ENCODE data around the gene UACA.
"Not testable (repeated sequence)": the region's sequence is repeated elsewhere in the genome, so short reads cannot be mapped to it uniquely, and the experiment has no call there.

Gene UACA

DNA sequence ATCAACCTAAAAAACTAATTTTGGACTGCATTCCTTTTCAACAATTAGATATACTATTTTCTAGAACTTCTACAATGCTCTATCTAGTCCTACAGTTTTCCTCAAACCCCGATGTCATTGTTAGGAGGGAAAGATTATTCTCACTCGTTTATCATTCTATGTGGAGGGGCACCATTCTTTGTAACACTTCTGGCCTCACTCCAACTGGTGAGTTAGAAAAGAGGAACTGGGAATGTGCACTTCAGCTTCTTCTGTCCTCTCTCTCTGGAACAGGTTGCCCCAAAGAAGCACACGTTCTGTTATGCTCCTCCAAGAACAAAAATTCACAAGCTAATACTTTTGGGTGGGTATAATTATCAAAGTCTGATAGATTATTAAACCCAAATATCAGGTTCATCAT lies 137.9 kb downstream of the UACA start:
- no CpG with 5 or more reads among the region's 3 CpGs for WGBS, 2 experiments (ENCODE audit: insufficient coverage in 2 of 2)
- H3K4me1 ChIP-seq (ENCODE audit: control insufficient read depth, insufficient read depth, low read length, poor library complexity, severe bottlenecking): no peaks in the 10 kb centered on the region
- H3K4me3 ChIP-seq (ENCODE audit: extremely low read depth, insufficient read depth, low read length, poor library complexity, severe bottlenecking): no peak overlapping the region
- H3K9me3 ChIP-seq (ENCODE audit: control insufficient read depth, low read length): peaks cover 3% of the 10 kb centered on the region
- H3K27ac ChIP-seq (ENCODE audit: low read depth, low read length, severe bottlenecking): no peak overlapping the region
- H3K36me3 ChIP-seq (ENCODE audit: control insufficient read depth, insufficient read depth, low read length): no peaks in the 10 kb centered on the region

DNA sequence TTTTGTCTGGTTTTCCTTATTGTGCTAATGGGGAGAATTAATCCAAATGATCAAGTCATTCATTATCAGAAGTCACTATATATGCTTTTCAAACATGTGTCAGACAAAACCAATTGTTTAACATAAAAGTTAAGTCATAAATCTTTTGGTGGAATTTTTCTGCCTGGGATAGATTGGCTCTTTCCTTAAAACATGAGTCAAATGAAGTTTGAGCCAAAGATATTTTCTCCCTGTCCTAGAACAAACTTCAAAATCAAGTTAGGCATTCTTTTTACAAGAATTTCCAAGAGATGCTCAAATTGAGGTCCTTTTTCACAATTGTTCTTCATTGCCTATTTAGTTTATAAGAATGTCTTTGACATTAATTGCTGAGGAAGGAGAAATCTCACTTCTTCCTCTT lies 138.3 kb downstream of the UACA start:
- no peaks in the 10 kb centered on the region for H3K4me1 ChIP-seq (ENCODE audit: control insufficient read depth, insufficient read depth, low read length, poor library complexity, severe bottlenecking)

DNA sequence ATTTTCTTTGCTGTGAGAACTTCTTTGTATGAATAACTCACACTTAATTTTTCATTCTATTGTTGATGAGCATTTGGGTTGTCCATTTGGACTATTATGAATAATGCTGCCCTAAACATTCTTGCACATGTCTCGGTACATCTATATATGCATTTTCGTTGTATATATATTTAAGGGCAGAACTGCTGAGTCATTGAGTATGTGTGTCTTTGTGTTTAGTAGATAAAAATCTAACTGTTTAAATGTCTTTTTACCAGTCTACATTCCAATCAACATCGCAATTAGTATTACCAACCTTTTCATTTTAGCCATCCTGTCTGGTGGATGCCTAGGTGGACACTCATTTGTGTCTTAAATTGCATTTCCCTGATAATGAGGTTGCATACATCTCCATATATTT lies 144.4 kb downstream of the UACA start:
- H3K9me3 ChIP-seq (ENCODE audit: control insufficient read depth, low read length): peaks cover 3% of the 10 kb centered on the region
- no CpG with 5 or more reads among the region's 3 CpGs for WGBS, 2 experiments (ENCODE audit: insufficient coverage in 2 of 2)

More for the DNA sequence above, 138.3 kb downstream of the UACA start:
- Histone ChIP-seq H3K36me3 (ENCODE audit: control insufficient read depth, insufficient read depth, low read length) (no peaks in the 10 kb centered on the region), H3K27ac (ENCODE audit: low read depth, low read length, severe bottlenecking) (no peak overlapping the region), H3K9me3 (ENCODE audit: control insufficient read depth, low read length) (peaks cover 3% of the 10 kb centered on the region), H3K4me3 (ENCODE audit: extremely low read depth, insufficient read depth, low read length, poor library complexity, severe bottlenecking) (no peak overlapping the region)

DNA sequence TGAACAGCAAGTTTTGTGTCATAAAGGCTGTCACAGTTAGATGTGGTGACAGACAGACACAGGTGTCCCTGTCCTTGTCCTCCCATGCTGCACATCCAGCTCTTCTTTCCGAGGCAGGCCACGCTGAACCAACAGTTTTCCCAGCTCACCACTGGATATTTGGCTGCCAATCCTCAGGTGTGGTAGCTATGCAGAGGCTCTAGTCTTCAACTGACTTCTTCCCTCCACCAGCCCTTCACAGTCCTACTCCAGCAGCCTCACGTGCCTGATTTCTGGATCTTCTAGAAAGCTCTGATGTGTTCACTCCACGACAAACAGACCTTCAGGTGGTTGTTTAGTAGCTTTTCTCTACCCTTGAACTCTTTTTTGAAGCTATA lies 145.5 kb downstream of the UACA start:
- WGBS, 2 experiments (ENCODE audit: insufficient coverage in 2 of 2): 95 to 100% methylated on average over 2 to 3 of the region's 4 CpGs
- Histone ChIP-seq H3K4me3 (ENCODE audit: extremely low read depth, insufficient read depth, low read length, poor library complexity, severe bottlenecking) (no peak overlapping the region), H3K27ac (ENCODE audit: low read depth, low read length, severe bottlenecking) (peak overlapping the region; percentile 85), H3K9me3 (ENCODE audit: control insufficient read depth, low read length) (peaks cover 3% of the 10 kb centered on the region), H3K36me3 (ENCODE audit: control insufficient read depth, insufficient read depth, low read length) (no peaks in the 10 kb centered on the region), H3K4me1 (ENCODE audit: control insufficient read depth, insufficient read depth, low read length, poor library complexity, severe bottlenecking) (peaks cover 5% of the 10 kb centered on the region)

More for the DNA sequence above, 144.4 kb downstream of the UACA start:
- no peak overlapping the region for H3K27ac ChIP-seq (ENCODE audit: low read depth, low read length, severe bottlenecking)
- peaks cover 5% of the 10 kb centered on the region for H3K4me1 ChIP-seq (ENCODE audit: control insufficient read depth, insufficient read depth, low read length, poor library complexity, severe bottlenecking)
- no peaks in the 10 kb centered on the region for H3K36me3 ChIP-seq (ENCODE audit: control insufficient read depth, insufficient read depth, low read length)
- no peak overlapping the region for H3K4me3 ChIP-seq (ENCODE audit: extremely low read depth, insufficient read depth, low read length, poor library complexity, severe bottlenecking)

DNA sequence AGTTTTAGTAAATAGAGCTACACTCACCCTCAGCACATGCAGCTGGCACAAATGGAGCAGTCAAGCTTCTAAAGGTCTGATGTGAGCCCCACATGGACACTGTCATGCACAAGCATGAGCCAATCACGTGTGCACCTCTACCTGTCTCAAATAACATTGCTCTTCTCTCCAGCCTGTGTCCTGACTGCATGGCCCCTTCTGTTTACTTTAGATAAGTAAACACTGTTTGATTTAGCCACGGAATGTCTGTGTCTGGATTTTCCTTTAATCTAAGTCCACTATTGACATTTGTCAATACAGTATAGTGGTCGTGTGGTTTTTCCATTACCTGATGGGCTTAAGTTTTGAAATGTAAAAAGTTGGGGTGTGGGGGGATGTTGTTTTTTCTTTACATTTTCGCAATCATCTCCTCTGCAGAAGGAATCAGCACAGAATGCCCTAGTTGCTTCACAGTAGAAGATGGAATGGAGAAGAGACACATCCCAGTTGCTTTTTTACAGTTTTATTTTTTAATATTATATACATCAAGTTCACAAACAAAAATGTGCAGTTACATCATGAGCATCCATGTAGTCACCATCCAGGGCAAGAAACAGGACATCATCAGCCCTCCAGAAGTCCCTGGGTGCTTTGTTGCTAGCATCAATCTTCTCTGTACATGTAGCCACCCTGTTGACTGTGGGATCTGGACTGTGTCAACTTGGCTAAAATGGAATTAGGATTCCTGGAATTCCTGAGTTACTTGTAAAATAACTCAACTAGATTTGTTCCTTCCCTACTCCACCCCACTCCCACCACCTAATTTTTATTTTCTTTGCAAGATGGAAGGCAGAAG lies 146.1 kb downstream of the UACA start:
- Histone ChIP-seq H3K9me3 (ENCODE audit: control insufficient read depth, low read length) (peaks cover 3% of the 10 kb centered on the region), H3K36me3 (ENCODE audit: control insufficient read depth, insufficient read depth, low read length) (no peaks in the 10 kb centered on the region), H3K27ac (ENCODE audit: low read depth, low read length, severe bottlenecking) (peak overlapping the region; percentile 85), H3K4me1 (ENCODE audit: control insufficient read depth, insufficient read depth, low read length, poor library complexity, severe bottlenecking) (peaks cover 5% of the 10 kb centered on the region), H3K4me3 (ENCODE audit: extremely low read depth, insufficient read depth, low read length, poor library complexity, severe bottlenecking) (no peak overlapping the region)
- 60 to 100% methylated on average over 1 to 2 of the region's 4 CpGs for WGBS, 2 experiments (ENCODE audit: insufficient coverage in 2 of 2)

DNA sequence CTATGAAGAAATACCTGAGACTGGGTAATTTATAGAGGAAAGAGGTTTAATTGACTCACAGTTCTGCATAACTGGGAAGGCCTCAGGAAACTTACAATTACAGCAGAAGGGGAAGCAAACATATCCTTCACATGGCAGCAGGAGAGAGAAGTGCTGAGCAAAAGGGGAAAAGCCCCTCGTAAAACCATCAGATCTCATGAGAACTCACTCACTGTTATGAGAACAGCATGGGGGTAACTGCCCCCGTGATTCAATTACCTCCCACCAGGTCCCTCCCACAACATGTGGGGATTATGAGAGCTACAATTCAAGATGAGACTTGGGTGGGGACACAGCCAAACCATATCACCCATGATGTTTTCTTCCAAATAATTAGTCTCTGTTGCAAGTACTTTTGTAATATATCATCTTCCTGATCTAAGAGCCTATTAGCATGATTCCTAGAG lies 147.0 kb downstream of the UACA start:
- no CpG with 5 or more reads among the region's 2 CpGs for WGBS, 2 experiments (ENCODE audit: insufficient coverage in 2 of 2)
- not testable (repeated sequence) for H3K4me1 ChIP-seq (ENCODE audit: control insufficient read depth, insufficient read depth, low read length, poor library complexity, severe bottlenecking); H3K4me3 ChIP-seq (ENCODE audit: extremely low read depth, insufficient read depth, low read length, poor library complexity, severe bottlenecking); H3K9me3 ChIP-seq (ENCODE audit: control insufficient read depth, low read length); H3K27ac ChIP-seq (ENCODE audit: low read depth, low read length, severe bottlenecking); H3K36me3 ChIP-seq (ENCODE audit: control insufficient read depth, insufficient read depth, low read length)

DNA sequence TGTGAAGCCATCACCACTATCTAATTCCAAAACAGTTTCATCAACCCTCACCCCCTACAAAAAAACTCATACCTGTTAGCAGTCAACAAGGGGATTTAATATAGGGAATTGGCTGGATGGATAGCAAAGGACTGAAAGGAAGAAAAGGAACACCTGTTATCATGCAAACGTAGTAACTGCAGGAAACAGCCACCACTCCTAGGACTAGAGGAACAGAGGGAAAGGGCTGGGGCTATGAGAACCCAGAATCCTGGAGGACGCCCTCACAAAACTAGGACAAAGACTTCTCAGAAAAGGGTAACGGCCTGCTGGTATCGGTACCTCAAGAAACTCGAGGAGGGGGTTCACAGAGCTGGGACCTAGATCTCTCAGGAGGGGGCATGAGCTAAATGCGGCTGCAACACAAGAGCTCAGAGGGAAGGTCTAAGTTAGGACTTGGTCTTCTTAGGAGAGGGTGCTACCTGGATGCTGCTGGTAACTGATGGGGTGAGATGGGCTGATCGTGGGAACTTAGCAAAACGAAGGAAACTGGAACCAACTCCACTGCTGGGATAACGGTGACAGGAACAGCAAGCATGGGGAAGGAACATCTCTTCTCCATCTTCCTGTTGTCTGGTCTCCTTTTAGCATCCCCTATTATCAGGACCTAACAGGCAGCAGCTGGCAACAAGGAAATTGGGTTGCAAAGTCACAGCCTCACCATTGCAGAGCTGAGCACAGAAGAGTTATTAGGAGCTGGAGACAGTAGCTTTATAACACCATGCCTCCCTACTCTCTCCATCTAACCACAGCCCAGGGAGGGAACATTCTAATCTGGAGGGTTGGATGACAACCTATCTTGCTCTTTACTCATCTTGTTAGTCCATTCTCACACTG lies 147.7 kb downstream of the UACA start:
- Histone ChIP-seq H3K9me3 (ENCODE audit: control insufficient read depth, low read length) (no peaks in the 10 kb centered on the region), H3K4me3 (ENCODE audit: extremely low read depth, insufficient read depth, low read length, poor library complexity, severe bottlenecking) (no peak overlapping the region), H3K27ac (ENCODE audit: low read depth, low read length, severe bottlenecking) (no peak overlapping the region), H3K4me1 (ENCODE audit: control insufficient read depth, insufficient read depth, low read length, poor library complexity, severe bottlenecking) (peaks cover 5% of the 10 kb centered on the region), H3K36me3 (ENCODE audit: control insufficient read depth, insufficient read depth, low read length) (no peaks in the 10 kb centered on the region)
- WGBS, 2 experiments (ENCODE audit: insufficient coverage in 2 of 2): 81 to 88% methylated on average over 9 of the region's 9 CpGs

DNA sequence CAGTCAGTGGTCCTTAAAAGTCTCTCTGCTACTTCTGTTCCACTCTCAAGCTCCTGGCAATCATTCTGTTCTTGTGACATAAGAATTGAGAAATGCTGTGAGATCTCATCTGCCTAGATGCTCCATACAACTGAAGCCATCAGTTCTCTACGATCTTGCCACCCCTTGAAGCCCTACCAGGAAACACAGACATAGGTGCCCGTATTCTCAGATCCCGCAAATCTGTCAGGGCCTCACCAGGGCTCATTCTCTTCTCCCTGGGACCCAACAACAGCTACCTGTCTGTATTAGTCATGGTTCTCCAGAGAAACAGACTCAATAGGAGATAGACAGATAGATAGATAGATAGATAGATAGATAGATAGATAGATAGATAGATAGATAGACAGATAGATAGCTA lies 149.1 kb downstream of the UACA start:
- Histone ChIP-seq H3K4me1 (ENCODE audit: control insufficient read depth, insufficient read depth, low read length, poor library complexity, severe bottlenecking) (peaks cover 5% of the 10 kb centered on the region), H3K9me3 (ENCODE audit: control insufficient read depth, low read length) (no peaks in the 10 kb centered on the region), H3K27ac (ENCODE audit: low read depth, low read length, severe bottlenecking) (no peak overlapping the region), H3K4me3 (ENCODE audit: extremely low read depth, insufficient read depth, low read length, poor library complexity, severe bottlenecking) (no peak overlapping the region), H3K36me3 (ENCODE audit: control insufficient read depth, insufficient read depth, low read length) (no peaks in the 10 kb centered on the region)
- 88 to 100% methylated on average over 1 to 3 of the region's 3 CpGs for WGBS, 2 experiments (ENCODE audit: insufficient coverage in 2 of 2)

DNA sequence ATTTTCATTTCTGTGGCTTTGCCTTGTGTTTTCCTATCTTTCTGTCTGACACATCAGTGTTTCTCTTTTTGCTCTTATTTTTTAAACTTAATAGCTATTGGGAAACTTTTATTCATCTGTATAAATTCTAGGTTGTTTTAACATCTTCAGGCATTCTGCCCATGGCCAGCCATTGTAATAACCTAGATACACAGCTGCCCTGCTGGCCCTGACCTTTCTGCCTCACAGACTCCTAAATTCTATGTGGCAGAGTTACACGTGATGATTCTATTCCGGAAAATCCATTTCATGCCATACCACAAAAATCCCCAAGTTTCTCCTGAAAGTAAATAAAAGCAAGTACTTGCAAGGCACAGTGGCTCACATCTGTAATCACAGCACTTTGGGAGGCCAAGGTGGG lies 150.1 kb downstream of the UACA start:
- 94 to 100% methylated on average over 2 of the region's 2 CpGs for WGBS, 2 experiments (ENCODE audit: insufficient coverage in 2 of 2)

DNA sequence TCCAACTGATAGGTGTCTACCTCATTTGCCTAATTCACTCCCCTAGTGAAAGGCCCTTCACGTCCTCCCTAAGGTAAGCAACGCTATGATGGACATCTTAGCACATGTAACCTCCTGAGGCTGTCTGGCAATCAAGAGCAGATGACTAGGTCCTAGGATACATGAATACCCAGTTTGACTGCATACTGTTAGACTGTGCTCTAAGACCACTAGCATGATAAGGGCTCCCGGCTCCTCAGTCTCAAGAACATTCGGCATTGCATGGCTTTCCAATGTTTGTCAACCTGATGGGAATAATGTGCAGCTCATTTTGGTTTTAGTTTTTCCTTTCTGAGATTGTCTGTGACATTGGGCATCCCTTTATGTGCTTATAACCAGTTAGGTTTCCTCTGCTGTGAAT lies 152.1 kb downstream of the UACA start:
- 94 to 98% methylated on average over 4 of the region's 4 CpGs for WGBS, 2 experiments (ENCODE audit: insufficient coverage in 2 of 2)
- H3K9me3 ChIP-seq (ENCODE audit: control insufficient read depth, low read length): no peaks in the 10 kb centered on the region
- H3K27ac ChIP-seq (ENCODE audit: low read depth, low read length, severe bottlenecking): no peak overlapping the region
- H3K4me3 ChIP-seq (ENCODE audit: extremely low read depth, insufficient read depth, low read length, poor library complexity, severe bottlenecking): no peak overlapping the region
- H3K36me3 ChIP-seq (ENCODE audit: control insufficient read depth, insufficient read depth, low read length): no peaks in the 10 kb centered on the region
- H3K4me1 ChIP-seq (ENCODE audit: control insufficient read depth, insufficient read depth, low read length, poor library complexity, severe bottlenecking): no peaks in the 10 kb centered on the region

More for the DNA sequence above, 150.1 kb downstream of the UACA start:
- no peaks in the 10 kb centered on the region for H3K36me3 ChIP-seq (ENCODE audit: control insufficient read depth, insufficient read depth, low read length)
- H3K4me3 ChIP-seq (ENCODE audit: extremely low read depth, insufficient read depth, low read length, poor library complexity, severe bottlenecking): no peak overlapping the region
- peaks cover 5% of the 10 kb centered on the region for H3K4me1 ChIP-seq (ENCODE audit: control insufficient read depth, insufficient read depth, low read length, poor library complexity, severe bottlenecking)
- no peak overlapping the region for H3K27ac ChIP-seq (ENCODE audit: low read depth, low read length, severe bottlenecking)
- no peaks in the 10 kb centered on the region for H3K9me3 ChIP-seq (ENCODE audit: control insufficient read depth, low read length)

DNA sequence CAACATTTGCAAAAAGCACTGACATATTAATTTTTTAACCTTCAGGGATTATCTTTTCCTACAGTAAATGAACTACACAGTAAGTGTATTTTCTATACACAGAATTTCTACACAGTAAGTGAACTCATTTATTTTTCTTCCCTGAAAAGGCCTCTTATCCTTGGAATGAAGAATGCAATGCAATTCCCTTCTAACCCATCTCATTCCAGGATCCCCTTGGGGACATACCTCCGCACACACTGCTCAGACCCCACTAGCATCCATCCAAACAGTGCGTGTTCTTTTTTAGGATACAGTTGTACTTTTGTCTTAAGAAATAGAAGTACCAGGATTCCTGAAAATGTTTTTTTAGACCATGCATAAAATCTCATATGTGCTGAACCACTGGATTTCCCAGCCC lies 152.8 kb downstream of the UACA start:
- H3K36me3 ChIP-seq (ENCODE audit: control insufficient read depth, insufficient read depth, low read length): no peaks in the 10 kb centered on the region
- no peak overlapping the region for H3K4me3 ChIP-seq (ENCODE audit: extremely low read depth, insufficient read depth, low read length, poor library complexity, severe bottlenecking)
- no peaks in the 10 kb centered on the region for H3K9me3 ChIP-seq (ENCODE audit: control insufficient read depth, low read length)
- H3K4me1 ChIP-seq (ENCODE audit: control insufficient read depth, insufficient read depth, low read length, poor library complexity, severe bottlenecking): peaks cover 3% of the 10 kb centered on the region
- WGBS, 2 experiments (ENCODE audit: insufficient coverage in 2 of 2): no CpG with 5 or more reads among the region's 2 CpGs
- no peak overlapping the region for H3K27ac ChIP-seq (ENCODE audit: low read depth, low read length, severe bottlenecking)

Measured in mesodermal cell (in vitro differentiated cells).